Retina (tissue), 1 donor: Measurements from ENCODE around the gene IFNA5.
A peak's percentile ranks its signal among the peaks of the same experiment; 100 is the strongest.

Experiments used
- DNase-seq: peaks from one replicate; pipeline ENCODE4 v3.0.0-alpha.2; 2016

Gene IFNA5

GRCh38 chr9:21305213-21305612 lies at the start of gene IFNA5:
IFNA5 (minus strand) TSS chr9:21305313; CDS start chr9:21305256, 57 bp downstream.
- no peak for DNase-seq

- no peak for DNase-seq
Observed at GRCh38 chr9:21350787-21351186, 45.7 kb upstream of the IFNA5 start, which contains the start of gene IFNA6. IFNA6 (minus strand) TSS chr9:21350887; CDS start chr9:21350887, 0 bp downstream.

GRCh38 chr9:21348430-21348970 lies 43.4 kb upstream of the IFNA5 start:
- no peak for DNase-seq

GRCh38 chr9:21340735-21341134 lies 35.6 kb upstream of the IFNA5 start:
- DNase-seq: no peak

GRCh38 chr9:21336457-21336856 lies 31.3 kb upstream of the IFNA5 start:
- no peak for DNase-seq

- peak; percentile 94 for DNase-seq
Observed at GRCh38 chr9:21334701-21335632, 29.9 kb upstream of the IFNA5 start, which contains the start of gene KLHL9. KLHL9 (minus strand) TSS chr9:21335404; CDS start chr9:21334859, 545 bp downstream.

GRCh38 chr9:21333226-21333625 lies 28.1 kb upstream of the IFNA5 start:
- DNase-seq: no peak

- no peak for DNase-seq
Observed at GRCh38 chr9:21331676-21332402, 26.7 kb upstream of the IFNA5 start.

- DNase-seq: no peak
Observed at GRCh38 chr9:21326526-21327139, 21.5 kb upstream of the IFNA5 start.

- DNase-seq: no peak
Observed at GRCh38 chr9:21324047-21324446, 18.9 kb upstream of the IFNA5 start.

- no peak for DNase-seq
Observed at GRCh38 chr9:21322911-21323461, 17.9 kb upstream of the IFNA5 start.

GRCh38 chr9:21320465-21320864 lies 15.4 kb upstream of the IFNA5 start:
- peak; percentile 24 for DNase-seq

- peak; percentile 54 for DNase-seq
Observed at GRCh38 chr9:21317956-21318923, 13.1 kb upstream of the IFNA5 start.

GRCh38 chr9:21316860-21317259 lies 11.7 kb upstream of the IFNA5 start:
- no peak for DNase-seq

- DNase-seq: no peak
Observed at GRCh38 chr9:21316032-21316842, 11.1 kb upstream of the IFNA5 start.

- DNase-seq: no peak
Observed at GRCh38 chr9:21314152-21314551, 9.0 kb upstream of the IFNA5 start.

GRCh38 chr9:21311889-21312288 lies 6.8 kb upstream of the IFNA5 start:
- DNase-seq: no peak

- DNase-seq: no peak
Observed at GRCh38 chr9:21295992-21296391, 9.1 kb downstream of the IFNA5 start.

GRCh38 chr9:21294904-21295538 lies 10.1 kb downstream of the IFNA5 start:
- DNase-seq: no peak

- no peak for DNase-seq
Observed at GRCh38 chr9:21294364-21294774, 10.7 kb downstream of the IFNA5 start.
